ENCODE measurements around the gene RAB1A.
"Not testable (repeated sequence)": the region's sequence is repeated elsewhere in the genome, so short reads cannot be mapped to it uniquely, and the experiment has no call there.

Gene RAB1A

GRCh38 chr2:65129826-65130663 lies at the start of gene RAB1A:
RAB1A (minus strand) TSS chr2:65130106; CDS start chr2:65129915, 191 bp downstream.
- FAIRE-seq, result peak; percentile 84

GRCh38 chr2:65177751-65178442 lies 48.0 kb upstream of the RAB1A start:
- no peak for FAIRE-seq

GRCh38 chr2:65175894-65176530 lies 46.1 kb upstream of the RAB1A start:
- FAIRE-seq, result no peak

- not testable (repeated sequence) for FAIRE-seq
Measured at GRCh38 chr2:65174031-65174430, 44.1 kb upstream of the RAB1A start.

GRCh38 chr2:65172994-65173790 lies 43.3 kb upstream of the RAB1A start:
- no peak for FAIRE-seq

- FAIRE-seq, result not testable (repeated sequence)
Measured at GRCh38 chr2:65170611-65171477, 40.9 kb upstream of the RAB1A start.

- no peak for FAIRE-seq
Measured at GRCh38 chr2:65169760-65170136, 39.8 kb upstream of the RAB1A start.

GRCh38 chr2:65165558-65165957 lies 35.7 kb upstream of the RAB1A start:
- no peak for FAIRE-seq

- no peak for FAIRE-seq
Measured at GRCh38 chr2:65164426-65164891, 34.6 kb upstream of the RAB1A start.

- no peak for FAIRE-seq
Measured at GRCh38 chr2:65161551-65162100, 31.7 kb upstream of the RAB1A start.

GRCh38 chr2:65159906-65160305 lies 30.0 kb upstream of the RAB1A start:
- FAIRE-seq, result no peak

GRCh38 chr2:65159261-65159660 lies 29.4 kb upstream of the RAB1A start:
- FAIRE-seq, result no peak

GRCh38 chr2:65158557-65158956 lies 28.7 kb upstream of the RAB1A start:
- FAIRE-seq, result no peak

GRCh38 chr2:65157856-65158255 lies 27.9 kb upstream of the RAB1A start:
- not testable (repeated sequence) for FAIRE-seq

- no peak for FAIRE-seq
Measured at GRCh38 chr2:65156041-65156440, 26.1 kb upstream of the RAB1A start.

- no peak for FAIRE-seq
Measured at GRCh38 chr2:65153515-65153914, 23.6 kb upstream of the RAB1A start.

GRCh38 chr2:65146078-65146477 lies 16.2 kb upstream of the RAB1A start:
- no peak for FAIRE-seq

- no peak for FAIRE-seq
Measured at GRCh38 chr2:65144571-65144970, 14.7 kb upstream of the RAB1A start.

GRCh38 chr2:65142515-65142914 lies 12.6 kb upstream of the RAB1A start:
- FAIRE-seq, result no peak

GRCh38 chr2:65137197-65137775 lies 7.4 kb upstream of the RAB1A start:
- no peak for FAIRE-seq

GRCh38 chr2:65136253-65136652 lies 6.3 kb upstream of the RAB1A start:
- FAIRE-seq, result no peak
